ENCODE results near the gene IQSEC3.
"Not testable (repeated sequence)": the region's sequence is repeated elsewhere in the genome, so short reads cannot be mapped to it uniquely, and the experiment has no call there.

DNA sequence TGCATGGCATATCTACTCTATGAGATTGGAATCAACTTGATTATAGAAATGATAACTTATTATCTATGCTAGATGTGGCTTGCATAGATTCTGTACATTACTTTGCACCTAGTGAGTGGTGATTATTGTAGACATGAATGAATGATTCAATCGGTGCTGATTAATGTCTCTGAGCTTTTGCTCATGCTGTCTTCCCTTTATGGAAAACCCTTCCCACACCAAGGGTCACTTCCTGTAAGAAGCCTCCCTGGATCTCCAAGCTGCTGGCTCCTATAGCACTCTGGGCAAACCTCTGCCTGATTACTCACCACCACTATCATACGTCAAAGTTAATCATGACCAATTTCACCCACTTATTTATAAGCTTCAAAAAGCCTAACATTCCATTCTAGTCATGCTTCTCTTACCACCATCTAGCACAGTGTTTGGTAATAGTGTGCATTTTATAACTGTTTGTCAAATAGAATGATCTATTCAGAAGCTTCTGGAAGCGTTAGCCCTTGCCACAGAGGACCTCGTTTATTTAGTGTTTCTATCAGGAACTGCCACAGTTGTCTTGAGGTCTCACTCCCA lies 990 bp upstream of the IQSEC3 start:
- TF ChIP-seq, protein P1, sequence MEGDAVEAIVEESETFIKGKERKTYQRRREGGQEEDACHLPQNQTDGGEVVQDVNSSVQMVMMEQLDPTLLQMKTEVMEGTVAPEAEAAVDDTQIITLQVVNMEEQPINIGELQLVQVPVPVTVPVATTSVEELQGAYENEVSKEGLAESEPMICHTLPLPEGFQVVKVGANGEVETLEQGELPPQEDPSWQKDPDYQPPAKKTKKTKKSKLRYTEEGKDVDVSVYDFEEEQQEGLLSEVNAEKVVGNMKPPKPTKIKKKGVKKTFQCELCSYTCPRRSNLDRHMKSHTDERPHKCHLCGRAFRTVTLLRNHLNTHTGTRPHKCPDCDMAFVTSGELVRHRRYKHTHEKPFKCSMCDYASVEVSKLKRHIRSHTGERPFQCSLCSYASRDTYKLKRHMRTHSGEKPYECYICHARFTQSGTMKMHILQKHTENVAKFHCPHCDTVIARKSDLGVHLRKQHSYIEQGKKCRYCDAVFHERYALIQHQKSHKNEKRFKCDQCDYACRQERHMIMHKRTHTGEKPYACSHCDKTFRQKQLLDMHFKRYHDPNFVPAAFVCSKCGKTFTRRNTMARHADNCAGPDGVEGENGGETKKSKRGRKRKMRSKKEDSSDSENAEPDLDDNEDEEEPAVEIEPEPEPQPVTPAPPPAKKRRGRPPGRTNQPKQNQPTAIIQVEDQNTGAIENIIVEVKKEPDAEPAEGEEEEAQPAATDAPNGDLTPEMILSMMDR (IDR thresholded peaks at IDR 0.05; ENCODE audit: low read depth, low read length), result not testable (repeated sequence)
- not testable (repeated sequence) for TF ChIP-seq EZH2phosphoT487 (IDR thresholded peaks at IDR 0.05; ENCODE audit: low read depth)

Data from OCI-LY3 (cell line).